Ovary (tissue), 3 donors: ENCODE results near the gene NDEL1.

ENCODE experiments used
- CTCF ChIP-seq, 3 donors: fragments of 450-650 bp in 2 of 3; fragments of 200-600 bp in 1 of 3; IDR thresholded peaks; one replicate each; pipeline versions ENCODE4 v1.5.1 to v1.8.0; 2016 to 2022; ENCODE audit warnings: antibody characterized with exemption in 3 of 3, mild to moderate bottlenecking in 1 of 3
- POLR2A ChIP-seq: fragments of 450-650 bp; IDR thresholded peaks from one replicate; pipeline ENCODE4 v1.6.1; 2017; ENCODE audit warnings: antibody characterized with exemption, mild to moderate bottlenecking, moderate library complexity
- donor health status: DM: no; HTN: no; CAD: no.

GRCh38 chr17:8448310-8448709, 12.6 kb downstream of the NDEL1 start:
- TF ChIP-seq POLR2A (no peak), CTCF (IDR thresholded peaks at IDR 0.05) (no peak)
